Fibroblast of mammary gland (primary cell): Measurements from ENCODE around the gene ABR.
"Not testable (repeated sequence)": the region's sequence is repeated elsewhere in the genome, so short reads cannot be mapped to it uniquely, and the experiment has no call there.

Source experiments
- DNase-seq: peaks from one replicate; pipeline ENCODE4 v3.0.0-alpha.2; 2010; ENCODE audit warnings: low read depth
- H3K4me3 ChIP-seq: 2 replicates; pipeline ENCODE4 v1.5.1; 2011; ENCODE audit warnings: low read depth, mild to moderate bottlenecking, low read length, moderate library complexity; ENCODE audit not compliant: control insufficient read depth
- CTCF ChIP-seq: conservative IDR thresholded peaks from 2 replicates; pipeline ENCODE4 v1.5.1; 2011; ENCODE audit warnings: low read depth, low read length, inconsistent platforms; ENCODE audit not compliant: control insufficient read depth, insufficient read depth

ABR gene

GRCh38 chr17:979539-980405, 200.0 kb downstream of the ABR start, which contains the start of gene NXN:
Gene NXN, minus strand, starts transcription at chr17:979776.
- peak; percentile 56 for DNase-seq

GRCh38 chr17:979212-979538, 200.6 kb downstream of the ABR start:
- DNase-seq = no peak
- H3K4me3 ChIP-seq = peak overlapping the region; percentile 52
- TF ChIP-seq CTCF = no peak

More at GRCh38 chr17:979539-980405, 200.0 kb downstream of the ABR start, which contains the start of gene NXN:
- no peak for TF ChIP-seq CTCF
- H3K4me3 ChIP-seq = peak within 1 kb of the TSS; percentile 68

GRCh38 chr17:978103-979093, 201.4 kb downstream of the ABR start:
- TF ChIP-seq CTCF = no peak
- DNase-seq = peak; percentile 77

GRCh38 chr17:977166-977565, 202.6 kb downstream of the ABR start:
- H3K4me3 ChIP-seq = peak overlapping the region; percentile 22
- no peak for TF ChIP-seq CTCF
- DNase-seq = peak; percentile 59

More at GRCh38 chr17:978103-979093, 201.4 kb downstream of the ABR start:
- peak overlapping the region; percentile 68 for H3K4me3 ChIP-seq

GRCh38 chr17:976312-976711, 203.5 kb downstream of the ABR start:
- no peak overlapping the region for H3K4me3 ChIP-seq
- no peak for TF ChIP-seq CTCF
- no peak for DNase-seq

GRCh38 chr17:975371-975915, 204.3 kb downstream of the ABR start:
- DNase-seq = peak; percentile 79
- no peak overlapping the region for H3K4me3 ChIP-seq
- TF ChIP-seq CTCF = no peak

- not testable (repeated sequence) for DNase-seq, H3K4me3 ChIP-seq
These were observed 205.0 kb downstream of the ABR start for GRCh38 chr17:974778-975177.
